ENCODE results near the gene ATP6V1F.

ATP6V1F gene

DNA sequence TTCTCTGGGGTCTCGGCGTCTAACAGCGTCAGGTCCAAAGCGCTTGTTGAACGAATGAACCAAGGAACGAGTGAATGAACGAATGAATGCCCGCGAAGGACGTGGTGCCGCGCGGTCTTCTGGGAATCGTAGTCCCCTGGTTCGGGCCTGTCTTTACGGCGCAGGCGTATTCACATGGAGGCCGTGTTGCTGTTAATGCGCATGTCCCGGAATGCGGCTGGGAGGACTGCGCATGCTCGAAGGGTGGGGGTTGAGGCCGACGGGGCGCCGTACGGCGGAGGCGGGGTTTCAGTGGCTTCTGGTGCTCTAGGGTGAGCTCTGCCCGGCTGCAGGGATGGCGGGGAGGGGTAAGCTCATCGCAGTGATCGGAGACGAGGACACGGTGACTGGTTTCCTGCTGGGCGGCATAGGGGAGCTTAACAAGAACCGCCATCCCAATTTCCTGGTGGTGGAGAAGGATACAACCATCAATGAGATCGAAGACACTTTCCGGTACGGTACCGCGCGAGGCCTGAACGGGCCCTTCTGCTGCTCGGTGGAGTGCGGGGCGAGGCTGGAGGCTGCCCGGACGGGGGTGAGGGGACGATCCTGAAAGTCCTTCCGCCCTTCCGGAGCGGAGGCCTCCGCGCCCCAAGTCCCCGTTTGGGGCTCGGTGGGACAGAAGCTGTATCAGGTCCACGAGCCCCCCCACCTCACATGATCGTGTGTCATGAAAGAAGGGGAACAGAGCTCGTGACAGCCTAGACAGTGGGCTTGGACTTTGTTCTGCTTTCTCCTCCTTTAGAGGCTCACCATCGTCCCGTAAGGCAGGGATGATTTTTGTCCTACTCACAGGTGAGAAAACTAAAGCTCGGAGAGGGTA, at the start of gene ATP6V1F:
Gene ATP6V1F (plus strand): TSS at position 286 of the 862 bp plus-strand sequence. CDS start 49 bp downstream, at position 335.
- DNase-seq: peak; percentile 70

GRCh38 chr7:128814499-128814898, 48.2 kb upstream of the ATP6V1F start:
- DNase-seq: no peak

DNA sequence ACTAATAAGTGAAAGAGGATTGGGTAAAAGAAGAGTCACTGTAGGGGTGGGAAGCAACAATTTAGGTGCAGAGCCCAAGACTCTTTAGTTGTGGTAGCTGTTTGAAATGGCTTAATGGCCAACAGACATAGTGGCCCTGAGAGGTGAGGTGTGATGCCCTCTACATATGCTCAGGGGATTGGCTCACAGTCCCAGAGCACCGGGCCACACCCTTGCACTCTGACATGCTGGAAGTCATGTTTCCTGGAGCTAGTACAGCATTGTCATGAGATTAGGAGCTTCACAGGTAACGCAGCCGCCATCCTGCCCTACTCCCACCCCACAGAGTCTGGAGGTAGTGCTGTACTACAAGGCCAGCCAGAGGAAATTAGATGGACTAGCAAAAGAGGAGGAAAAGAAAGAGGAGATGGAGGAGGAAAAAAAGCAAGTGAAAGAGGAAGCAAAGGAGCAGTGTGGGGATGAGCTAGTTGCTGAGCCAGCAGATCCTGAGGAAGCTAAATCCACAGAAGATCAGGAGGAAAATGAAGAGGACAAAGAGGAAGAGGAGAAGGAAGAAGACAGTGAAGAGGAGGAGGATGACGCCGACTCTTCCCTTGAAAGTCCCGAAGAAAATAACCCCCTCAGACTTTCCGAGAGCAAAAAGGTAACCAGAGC, 47.2 kb upstream of the ATP6V1F start:
- no peak for DNase-seq

DNA sequence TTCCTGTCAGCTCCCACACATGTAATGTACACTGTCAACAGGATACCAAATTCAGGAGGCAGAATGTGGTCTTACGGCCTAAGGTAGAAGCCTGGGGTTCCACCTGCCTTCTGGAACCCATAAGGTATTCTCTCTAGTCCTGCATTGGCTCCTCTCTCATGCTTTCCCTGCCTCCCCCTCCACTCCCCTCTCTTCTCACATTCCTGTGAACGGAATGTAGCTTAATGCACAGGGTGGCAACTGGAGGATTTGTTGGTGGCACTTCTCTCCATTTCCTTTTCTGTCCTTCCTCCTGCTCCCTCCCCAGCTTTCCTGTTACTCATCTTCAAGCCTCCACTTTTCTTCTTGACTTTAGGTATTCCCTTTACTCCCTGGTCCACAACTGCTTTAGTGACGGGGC, 44.0 kb upstream of the ATP6V1F start:
- no peak for DNase-seq

DNA sequence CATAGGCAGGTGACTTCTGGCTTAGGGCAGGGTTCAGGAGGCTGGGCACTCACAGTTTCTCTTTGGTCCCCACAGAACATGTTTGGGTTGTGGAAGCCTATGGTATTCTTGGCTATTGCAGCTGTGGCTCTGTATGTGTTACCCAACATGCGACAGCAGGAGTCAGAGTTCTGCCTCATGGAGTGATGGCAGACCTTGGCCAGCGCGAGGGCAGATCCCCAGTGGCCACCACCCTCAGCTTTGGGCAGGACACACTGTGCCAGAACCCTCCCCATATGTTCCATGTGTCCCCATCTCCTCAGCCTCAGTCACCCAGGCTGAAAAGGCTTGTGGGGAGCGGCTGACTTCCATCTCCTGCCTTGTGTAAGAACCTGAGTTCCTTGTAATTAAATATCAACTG, 40.9 kb upstream of the ATP6V1F start:
- no peak for DNase-seq

- DNase-seq: no peak
These were observed 36.1 kb upstream of the ATP6V1F start for GRCh38 chr7:128826512-128826911.

- DNase-seq: no peak
These were observed 35.8 kb upstream of the ATP6V1F start for GRCh38 chr7:128826916-128827247.

DNA sequence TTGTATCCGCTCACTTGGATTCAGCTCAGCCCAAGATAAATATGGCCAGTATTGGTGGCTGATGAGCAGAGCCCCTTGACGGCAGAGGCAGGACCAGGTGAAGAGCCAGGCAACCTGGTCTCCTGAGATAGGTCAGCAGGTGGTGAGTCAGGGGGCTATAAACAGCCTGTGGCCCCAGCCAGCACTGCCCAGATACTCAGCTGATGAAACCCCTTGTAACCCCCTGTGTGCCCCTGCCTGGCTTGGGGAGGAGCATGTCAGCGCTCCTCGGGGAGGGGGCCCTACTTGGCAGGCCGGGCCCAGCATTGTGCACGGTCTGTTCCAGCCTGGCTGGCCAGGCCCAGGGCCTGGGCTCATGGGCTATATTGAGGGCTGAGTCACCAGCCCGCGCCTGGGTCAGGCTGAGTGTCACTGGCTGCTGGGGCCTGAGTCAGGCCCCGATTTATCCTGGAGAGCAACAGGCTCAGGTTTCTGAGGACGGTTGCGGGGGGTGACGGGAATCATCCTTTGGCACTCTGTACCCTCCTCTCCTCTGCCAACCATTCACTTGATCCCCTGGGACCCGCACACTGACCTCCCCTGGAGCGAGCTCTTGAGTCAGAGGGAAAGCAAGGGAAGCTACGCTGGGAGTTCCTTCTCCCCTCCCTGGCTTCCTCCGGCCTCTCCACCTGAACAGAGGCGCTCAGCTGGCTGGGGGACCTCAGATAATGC, 35.3 kb upstream of the ATP6V1F start:
- DNase-seq: no peak

DNA sequence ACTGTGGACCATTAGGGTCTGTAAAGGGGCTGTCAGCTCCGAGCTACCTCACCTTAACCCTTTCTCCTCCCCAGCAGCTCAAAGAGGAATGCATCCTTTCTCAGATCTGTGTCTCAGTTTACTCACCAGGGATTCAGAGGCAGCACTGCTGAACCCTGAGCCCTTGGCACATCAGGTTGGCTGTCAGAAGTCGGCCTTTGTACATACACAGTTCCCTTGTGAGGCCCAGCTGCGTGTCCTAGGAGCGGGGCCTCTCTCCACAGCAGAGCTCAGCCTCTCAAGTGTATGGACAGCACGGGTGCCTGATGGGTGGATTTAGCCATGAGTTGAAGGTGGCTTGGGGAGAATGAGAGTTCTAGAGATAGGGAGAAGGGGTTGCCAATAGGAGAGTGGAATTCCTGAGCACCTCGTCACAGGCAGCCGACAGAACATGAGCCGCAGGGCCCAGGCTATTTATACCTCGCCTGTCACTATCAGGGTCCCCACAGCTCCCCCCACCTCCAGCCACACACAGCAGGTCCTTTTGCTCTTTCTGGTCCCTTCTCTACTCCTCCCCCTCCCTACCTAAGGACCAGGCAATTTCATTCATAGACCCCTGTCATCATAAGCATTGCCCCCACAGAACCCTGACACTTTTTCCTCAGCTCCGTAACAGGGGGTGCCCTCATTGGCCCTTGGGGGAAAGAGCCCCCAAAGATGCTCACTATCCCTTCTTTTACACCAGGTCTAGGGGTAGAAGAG, 34.5 kb upstream of the ATP6V1F start:
- DNase-seq: no peak

GRCh38 chr7:128829391-128830166, 33.1 kb upstream of the ATP6V1F start:
- no peak for DNase-seq

GRCh38 chr7:128830231-128831177, 32.2 kb upstream of the ATP6V1F start, which contains the start of gene FLNC:
FLNC (plus strand) TSS chr7:128830406; CDS start chr7:128830638, 232 bp downstream.
- no peak for DNase-seq

GRCh38 chr7:128831178-128831993, 31.3 kb upstream of the ATP6V1F start:
- no peak for DNase-seq

- DNase-seq: no peak
These were observed 30.4 kb upstream of the ATP6V1F start for GRCh38 chr7:128831994-128832879.

DNA sequence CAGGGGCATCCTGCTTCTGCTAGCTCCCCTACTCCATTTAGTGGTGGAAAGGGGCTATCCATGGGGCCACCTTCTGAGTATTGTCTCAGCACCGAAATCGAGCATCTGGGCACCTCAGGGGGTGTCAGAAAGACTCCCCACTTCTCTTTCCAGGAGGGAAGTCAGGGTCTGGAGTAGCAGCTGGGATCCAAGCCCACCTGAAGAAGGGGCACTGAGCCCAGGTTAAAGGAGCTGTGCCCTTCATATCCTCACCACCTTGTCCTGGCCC, 29.8 kb upstream of the ATP6V1F start:
- DNase-seq: no peak

DNA sequence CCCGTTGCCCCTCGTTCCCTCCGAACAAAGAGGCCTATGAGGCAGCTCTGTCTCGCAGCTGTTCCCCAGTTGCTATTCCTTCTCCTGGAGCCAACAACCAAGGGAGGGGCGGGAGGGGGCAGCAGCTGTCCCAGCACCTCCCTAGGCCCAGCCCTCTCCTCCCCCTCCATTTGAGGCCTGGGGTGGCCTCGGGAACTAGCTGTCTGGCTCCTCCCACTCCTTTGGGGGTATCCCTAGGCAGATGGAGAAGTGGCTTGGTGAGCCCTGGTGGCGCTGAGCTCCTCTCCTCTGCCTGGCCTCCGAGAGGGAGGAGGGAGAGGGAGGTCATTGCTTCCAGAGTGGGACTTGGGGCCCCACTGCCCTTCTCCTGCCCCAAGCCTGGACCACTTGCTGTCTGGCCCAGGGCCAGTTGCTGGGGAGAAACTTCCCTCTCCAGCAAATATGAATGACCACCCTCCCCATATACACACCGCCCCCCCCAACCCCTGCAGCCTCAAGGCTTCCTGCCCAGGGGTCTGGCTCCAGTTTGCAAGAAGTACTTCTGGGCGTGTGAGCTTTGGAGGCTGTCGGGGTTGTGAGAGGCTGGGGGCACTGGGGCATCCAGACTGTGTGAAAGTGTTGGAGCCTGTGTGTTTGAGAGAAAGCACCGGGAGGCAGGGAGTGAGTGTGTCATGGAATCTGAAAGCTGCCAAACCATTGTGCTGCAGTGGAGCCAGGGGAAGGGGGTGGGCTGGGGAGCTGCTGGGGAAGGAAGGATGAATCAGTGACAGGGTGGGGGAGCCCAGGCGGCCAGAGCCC, 29.3 kb upstream of the ATP6V1F start:
- no peak for DNase-seq

- DNase-seq: no peak
These were observed 28.7 kb upstream of the ATP6V1F start for GRCh38 chr7:128833946-128834325.

GRCh38 chr7:128835231-128835751, 27.4 kb upstream of the ATP6V1F start:
- DNase-seq: no peak
